SH-SY5Y (cell line): ENCODE measurements around the gene MNX1.

Experiments
- GATA2 ChIP-seq: IDR thresholded peaks from 2 replicates; pipeline ENCODE4 v1.6.1; 2011; ENCODE audit warnings: mild to moderate bottlenecking, low read depth, low read length
- GATA3 ChIP-seq: IDR thresholded peaks from 2 replicates; pipeline ENCODE4 v1.6.1; 2011; ENCODE audit warnings: low read depth, mild to moderate bottlenecking, low read length, moderate library complexity

DNA sequence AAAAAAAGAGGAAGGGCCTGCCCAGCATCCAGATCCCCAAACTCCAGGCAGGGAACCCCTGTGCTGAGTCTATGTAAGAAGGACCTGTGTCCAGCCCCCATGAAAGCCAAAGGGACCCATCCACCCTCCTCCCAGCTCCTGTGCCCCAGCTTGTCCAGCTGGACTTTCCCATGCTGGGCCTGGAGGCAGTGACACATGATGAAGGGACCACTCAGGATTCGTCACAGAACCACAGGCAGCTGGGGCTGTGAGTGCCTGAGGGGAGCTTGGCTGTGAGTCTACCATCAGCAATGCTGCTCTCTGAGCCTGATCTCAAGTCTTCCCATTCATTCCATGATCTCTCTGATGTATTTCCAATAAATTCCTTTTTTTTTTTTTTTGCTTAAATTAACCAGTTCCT lies 36.2 kb upstream of the MNX1 start:
- TF ChIP-seq GATA2, result no peak
- TF ChIP-seq GATA3, result no peak
